Uterus (tissue), 4 donors: ENCODE results near the gene CDH13. TPM values are rescaled to one million over a fixed set of nuclear protein-coding genes. Genes with fewer than 3 reads are reported as not detected.

Source experiments
- DNase-seq, 2 donors: peaks; one replicate each; pipeline ENCODE4 v3.0.0-alpha.2; 2019 to 2020
- H3K27ac ChIP-seq, 2 donors: fragments of 200-600 bp; sonication (generic); 1 replicate in 1 of 2; 2 replicates in 1 of 2; pipeline ENCODE4 v1.5.1; 2016 to 2018
- H3K27me3 ChIP-seq, 2 donors: fragments of 200-600 bp; sonication (generic); one replicate each; pipeline ENCODE4 v1.5.1; 2018 to 2019; ENCODE audit warnings: control low read depth in 1 of 2
- H3K36me3 ChIP-seq, 2 donors: fragments of 200-600 bp; sonication (generic); one replicate each; pipeline ENCODE4 v1.5.1; 2019; ENCODE audit warnings: control low read depth in 1 of 2
- H3K4me1 ChIP-seq, 2 donors: fragments of 200-600 bp; sonication (generic); one replicate each; pipeline ENCODE4 v1.5.1; 2018 to 2019; ENCODE audit warnings: control low read depth in 1 of 2
- H3K4me3 ChIP-seq, 2 donors: fragments of 200-600 bp; sonication (generic); 1 replicate in 1 of 2; 2 replicates in 1 of 2; pipeline ENCODE4 v1.5.1; 2018 to 2019; ENCODE audit warnings: mild to moderate bottlenecking in 1 of 2
- H3K9me3 ChIP-seq, 2 donors: fragments of 200-600 bp; sonication (generic); one replicate each; pipeline ENCODE4 v1.5.1; 2019; ENCODE audit warnings: control low read depth in 1 of 2
- POLR2A ChIP-seq, 2 donors: fragments of 450-650 bp; IDR thresholded peaks; one replicate each; pipeline ENCODE4 v1.6.1; 2016; ENCODE audit warnings: antibody characterized with exemption in 2 of 2, mild to moderate bottlenecking in 1 of 2, moderate library complexity in 1 of 2
- intact Hi-C: fragments of 100-400 bp; cut with DNase I; formaldehyde crosslinking; loops from one replicate; pipeline ENCODE4 v1.15.1; 2023; ENCODE audit warnings: low total_unique reads
- total RNA-seq, 4 donors: library from RNA; depleted of rRNA in 3 of 4; stranded (reverse); fragments of >200 nt in 3 of 4; gene quantifications; one replicate each; pipeline versions ENCODE4 v1.1.0 to v1.2.4, GENCODE V29; 2014 to 2023
- TF ChIP-seq, protein P1 (sequence below), 4 experiments: fragments of 200-600 bp in 2 of 4; fragments of 450-650 bp in 2 of 4; sonication (generic) in 2 of 4; IDR thresholded peaks; one replicate each; pipeline ENCODE4 v1.5.1; 2016 to 2019; ENCODE audit warnings: antibody characterized with exemption in 4 of 4, mild to moderate bottlenecking in 2 of 4, moderate library complexity in 1 of 4
- donor health status: DM: yes; HTN: yes; CAD: no.

Gene CDH13
- total RNA-seq, 4 donors from 2014 or later = 49.1 to 99.4 (median 82.7) TPM

DNA sequence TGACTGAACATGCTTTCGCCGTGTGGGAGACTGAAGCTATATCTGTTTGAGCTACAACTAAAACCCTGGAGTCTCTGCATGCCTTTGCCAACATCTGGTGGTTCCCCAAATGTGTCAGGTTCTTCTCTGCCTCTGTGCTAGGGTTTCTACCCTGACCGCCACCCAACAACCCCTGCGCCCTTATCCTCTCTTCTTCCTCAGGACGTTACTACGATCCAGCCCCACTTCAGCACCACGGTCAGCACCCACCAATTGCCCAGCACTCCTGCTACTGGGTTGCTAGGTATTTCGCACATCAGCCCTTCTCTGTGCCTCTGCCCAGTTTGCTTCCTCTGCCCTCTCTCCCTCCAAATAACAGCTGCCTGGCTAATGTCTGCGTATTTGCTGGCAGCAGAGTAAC is 1074.7 kb downstream of the CDH13 start:
- intact Hi-C loops = no loop called here
- Histone ChIP-seq H3K4me3 (no peak overlapping the region), H3K36me3 (no peaks in the 10 kb centered on the region), H3K4me1 (no peaks in the 10 kb centered on the region), H3K27ac (no peak overlapping the region), H3K27me3 (no peaks in the 10 kb centered on the region), H3K9me3 (no peaks in the 10 kb centered on the region)
- TF ChIP-seq, protein P1, sequence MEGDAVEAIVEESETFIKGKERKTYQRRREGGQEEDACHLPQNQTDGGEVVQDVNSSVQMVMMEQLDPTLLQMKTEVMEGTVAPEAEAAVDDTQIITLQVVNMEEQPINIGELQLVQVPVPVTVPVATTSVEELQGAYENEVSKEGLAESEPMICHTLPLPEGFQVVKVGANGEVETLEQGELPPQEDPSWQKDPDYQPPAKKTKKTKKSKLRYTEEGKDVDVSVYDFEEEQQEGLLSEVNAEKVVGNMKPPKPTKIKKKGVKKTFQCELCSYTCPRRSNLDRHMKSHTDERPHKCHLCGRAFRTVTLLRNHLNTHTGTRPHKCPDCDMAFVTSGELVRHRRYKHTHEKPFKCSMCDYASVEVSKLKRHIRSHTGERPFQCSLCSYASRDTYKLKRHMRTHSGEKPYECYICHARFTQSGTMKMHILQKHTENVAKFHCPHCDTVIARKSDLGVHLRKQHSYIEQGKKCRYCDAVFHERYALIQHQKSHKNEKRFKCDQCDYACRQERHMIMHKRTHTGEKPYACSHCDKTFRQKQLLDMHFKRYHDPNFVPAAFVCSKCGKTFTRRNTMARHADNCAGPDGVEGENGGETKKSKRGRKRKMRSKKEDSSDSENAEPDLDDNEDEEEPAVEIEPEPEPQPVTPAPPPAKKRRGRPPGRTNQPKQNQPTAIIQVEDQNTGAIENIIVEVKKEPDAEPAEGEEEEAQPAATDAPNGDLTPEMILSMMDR (IDR thresholded peaks at IDR 0.05) = no peak
- no peak for TF ChIP-seq POLR2A (IDR thresholded peaks at IDR 0.05)
- DNase-seq = no peak

DNA sequence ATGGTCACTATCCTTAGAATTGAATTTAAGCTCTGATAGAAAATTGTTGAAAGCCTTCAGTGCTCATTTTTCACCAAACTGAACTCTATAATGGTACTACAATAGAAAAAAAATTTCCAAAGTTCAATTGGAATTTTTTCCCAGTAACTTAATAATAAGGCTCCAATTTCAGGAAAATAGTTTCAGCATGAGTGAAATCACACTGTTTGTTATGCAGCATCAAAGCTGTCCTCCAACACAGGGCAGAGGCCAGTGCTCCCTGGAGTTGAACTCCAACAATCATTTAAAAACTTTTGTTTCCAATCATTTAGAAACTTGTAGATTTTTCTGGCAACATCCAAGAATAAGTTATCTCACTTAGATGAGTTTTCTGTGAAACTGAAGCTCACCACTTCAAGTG is 1077.9 kb downstream of the CDH13 start:
- H3K36me3 ChIP-seq = no peaks in the 10 kb centered on the region
- no peaks in the 10 kb centered on the region for H3K9me3 ChIP-seq
- no peak for TF ChIP-seq POLR2A (IDR thresholded peaks at IDR 0.05)
- TF ChIP-seq, protein P1 (IDR thresholded peaks at IDR 0.05) = no peak
- no peaks in the 10 kb centered on the region for H3K4me1 ChIP-seq
- no peak overlapping the region for H3K4me3 ChIP-seq
- intact Hi-C loops = no loop called here
- no peak for DNase-seq
- no peak overlapping the region for H3K27ac ChIP-seq
- H3K27me3 ChIP-seq = no peaks in the 10 kb centered on the region

- Histone ChIP-seq H3K9me3 (no peaks in the 10 kb centered on the region), H3K4me1 (no peaks in the 10 kb centered on the region), H3K27me3 (no peaks in the 10 kb centered on the region), H3K27ac (no peak overlapping the region), H3K36me3 (no peaks in the 10 kb centered on the region), H3K4me3 (no peak overlapping the region)
- intact Hi-C loops = no loop called here
- DNase-seq = no peak
- TF ChIP-seq, protein P1 (IDR thresholded peaks at IDR 0.05) = no peak
- TF ChIP-seq POLR2A (IDR thresholded peaks at IDR 0.05) = no peak
These were observed 1079.1 kb downstream of the CDH13 start for GRCh38 chr16:83705856-83706255.

GRCh38 chr16:83706394-83706793 is 1079.6 kb downstream of the CDH13 start:
- Histone ChIP-seq H3K9me3 (no peaks in the 10 kb centered on the region), H3K36me3 (no peaks in the 10 kb centered on the region), H3K4me3 (no peak overlapping the region), H3K27me3 (no peaks in the 10 kb centered on the region), H3K4me1 (no peaks in the 10 kb centered on the region), H3K27ac (no peak overlapping the region)
- TF ChIP-seq POLR2A (IDR thresholded peaks at IDR 0.05) = no peak
- TF ChIP-seq, protein P1 (IDR thresholded peaks at IDR 0.05) = no peak
- intact Hi-C loops = no loop called here
- DNase-seq = no peak

GRCh38 chr16:83711069-83711468 is 1084.3 kb downstream of the CDH13 start:
- no peaks in the 10 kb centered on the region for H3K36me3 ChIP-seq
- no peak overlapping the region for H3K27ac ChIP-seq
- H3K9me3 ChIP-seq = no peaks in the 10 kb centered on the region
- TF ChIP-seq, protein P1 (IDR thresholded peaks at IDR 0.05) = no peak
- TF ChIP-seq POLR2A (IDR thresholded peaks at IDR 0.05) = no peak
- no peak overlapping the region for H3K4me3 ChIP-seq
- intact Hi-C loops = no loop called here
- H3K27me3 ChIP-seq = no peaks in the 10 kb centered on the region
- no peaks in the 10 kb centered on the region for H3K4me1 ChIP-seq
- no peak for DNase-seq
